Bronchial epithelial cell (primary cell): ENCODE results near the gene GAS2L1. TPM values are rescaled to one million over a fixed set of nuclear protein-coding genes. Genes with fewer than 3 reads are reported as not detected.
"Not testable (repeated sequence)": the region's sequence is repeated elsewhere in the genome, so short reads cannot be mapped to it uniquely, and the experiment has no call there.

Experiments
- DNase-seq: peaks from one replicate; pipeline ENCODE4 v3.0.0-alpha.2; 2010; ENCODE audit warnings: low read depth
- FAIRE-seq: peaks from 2 replicates; lab custom pipeline; 2011; peaks lifted over from hg19 to GRCh38; lab: Jason Lieb, UNC
- H3K27me3 ChIP-seq: 2 replicates; pipeline ENCODE4 v1.5.1; 2011; ENCODE audit warnings: low read length; ENCODE audit not compliant: control insufficient read depth, insufficient read depth
- H3K36me3 ChIP-seq: 2 replicates; pipeline ENCODE4 v1.5.1; 2011; ENCODE audit warnings: low read length; ENCODE audit not compliant: control insufficient read depth, insufficient read depth
- H3K4me3 ChIP-seq: 2 replicates; pipeline ENCODE4 v1.5.1; 2011; ENCODE audit warnings: mild to moderate bottlenecking, low read depth, low read length, control low read depth
- total RNA-seq: library from RNA; depleted of rRNA; stranded (reverse); fragments of >200 nt; gene quantifications from 2 replicates; pipeline ENCODE4 v1.2.1, GENCODE V29; 2014
- TF ChIP-seq, protein P1 (sequence below): IDR thresholded peaks from 2 replicates; pipeline ENCODE4 v1.5.1; 2011; ENCODE audit warnings: mild to moderate bottlenecking, moderate library complexity, low read length, control low read depth, inconsistent platforms; ENCODE audit not compliant: insufficient read depth, severe bottlenecking

Gene GAS2L1
- total RNA-seq, 1 donor from 2014 or later: 5.3 TPM

DNA sequence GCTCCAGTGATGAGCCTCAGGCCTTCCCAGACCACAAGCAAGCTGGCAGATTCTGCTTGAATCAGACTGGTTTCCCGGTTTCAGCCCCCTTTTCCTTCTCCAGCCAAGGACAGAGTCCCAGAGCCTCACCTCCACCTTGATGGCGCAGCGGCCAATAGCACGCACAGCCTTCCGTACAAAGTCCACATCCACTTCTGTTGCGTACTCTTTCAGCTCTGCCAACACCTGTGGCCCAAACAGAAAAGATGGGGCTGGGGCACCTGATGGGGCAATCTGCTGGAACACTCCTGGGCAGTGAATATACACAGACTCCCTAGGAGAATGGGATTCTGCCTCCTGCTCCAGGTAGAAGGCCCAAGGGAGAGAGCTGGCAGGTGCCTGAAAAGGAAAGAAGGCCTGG, 44.6 kb downstream of the GAS2L1 start:
- H3K36me3 ChIP-seq: peaks cover 44% of the 10 kb centered on the region
- H3K27me3 ChIP-seq: no peaks in the 10 kb centered on the region
- no peak for FAIRE-seq
- DNase-seq: no peak
- TF ChIP-seq, protein P1, sequence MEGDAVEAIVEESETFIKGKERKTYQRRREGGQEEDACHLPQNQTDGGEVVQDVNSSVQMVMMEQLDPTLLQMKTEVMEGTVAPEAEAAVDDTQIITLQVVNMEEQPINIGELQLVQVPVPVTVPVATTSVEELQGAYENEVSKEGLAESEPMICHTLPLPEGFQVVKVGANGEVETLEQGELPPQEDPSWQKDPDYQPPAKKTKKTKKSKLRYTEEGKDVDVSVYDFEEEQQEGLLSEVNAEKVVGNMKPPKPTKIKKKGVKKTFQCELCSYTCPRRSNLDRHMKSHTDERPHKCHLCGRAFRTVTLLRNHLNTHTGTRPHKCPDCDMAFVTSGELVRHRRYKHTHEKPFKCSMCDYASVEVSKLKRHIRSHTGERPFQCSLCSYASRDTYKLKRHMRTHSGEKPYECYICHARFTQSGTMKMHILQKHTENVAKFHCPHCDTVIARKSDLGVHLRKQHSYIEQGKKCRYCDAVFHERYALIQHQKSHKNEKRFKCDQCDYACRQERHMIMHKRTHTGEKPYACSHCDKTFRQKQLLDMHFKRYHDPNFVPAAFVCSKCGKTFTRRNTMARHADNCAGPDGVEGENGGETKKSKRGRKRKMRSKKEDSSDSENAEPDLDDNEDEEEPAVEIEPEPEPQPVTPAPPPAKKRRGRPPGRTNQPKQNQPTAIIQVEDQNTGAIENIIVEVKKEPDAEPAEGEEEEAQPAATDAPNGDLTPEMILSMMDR: no peak
- no peak overlapping the region for H3K4me3 ChIP-seq

DNA sequence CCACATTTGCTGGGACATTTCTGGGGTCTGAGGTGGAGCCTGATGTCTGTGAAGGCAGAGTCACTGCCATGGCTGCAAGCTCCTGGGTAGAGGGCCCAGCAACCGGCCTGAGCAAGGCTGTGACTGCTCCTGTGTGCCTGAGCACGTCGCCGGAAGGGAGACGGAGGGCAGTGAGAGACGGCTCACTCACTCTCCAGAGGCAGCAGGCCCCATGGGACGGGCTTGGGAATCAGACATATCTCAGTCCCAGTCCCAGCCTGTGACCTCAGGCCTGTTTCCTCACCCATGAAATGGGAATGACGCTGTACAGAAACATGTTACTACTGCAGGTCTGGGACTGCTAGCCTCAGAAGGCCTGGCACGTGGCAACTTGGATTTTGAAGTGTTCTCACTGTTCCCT, 45.4 kb downstream of the GAS2L1 start:
- TF ChIP-seq, protein P1: no peak
- DNase-seq (no peak), FAIRE-seq (no peak)
- Histone ChIP-seq H3K36me3 (peaks cover 47% of the 10 kb centered on the region), H3K4me3 (no peak overlapping the region), H3K27me3 (no peaks in the 10 kb centered on the region)

DNA sequence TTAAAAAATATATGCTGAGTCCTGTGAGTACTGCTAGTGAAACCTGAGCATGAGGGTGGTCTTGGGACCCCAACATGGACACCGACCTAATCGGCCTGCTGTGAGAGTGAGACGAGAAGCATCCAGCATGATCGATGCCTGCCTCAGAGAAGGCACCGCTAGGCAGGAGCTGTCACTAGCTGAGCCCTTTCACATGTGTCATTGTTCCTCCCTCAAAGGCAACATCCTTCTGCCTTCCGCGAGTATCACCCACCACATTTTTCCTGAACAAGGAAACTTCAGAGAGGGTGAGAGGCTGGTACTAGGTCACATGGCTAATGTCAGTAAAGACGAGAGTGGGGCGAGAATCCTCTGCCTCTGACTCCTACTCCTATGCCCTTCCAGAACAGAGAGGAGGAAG, 46.3 kb downstream of the GAS2L1 start:
- TF ChIP-seq, protein P1: no peak
- Histone ChIP-seq H3K36me3 (peaks cover 47% of the 10 kb centered on the region), H3K4me3 (no peak overlapping the region), H3K27me3 (no peaks in the 10 kb centered on the region)
- DNase-seq (no peak), FAIRE-seq (peak; percentile 47)

DNA sequence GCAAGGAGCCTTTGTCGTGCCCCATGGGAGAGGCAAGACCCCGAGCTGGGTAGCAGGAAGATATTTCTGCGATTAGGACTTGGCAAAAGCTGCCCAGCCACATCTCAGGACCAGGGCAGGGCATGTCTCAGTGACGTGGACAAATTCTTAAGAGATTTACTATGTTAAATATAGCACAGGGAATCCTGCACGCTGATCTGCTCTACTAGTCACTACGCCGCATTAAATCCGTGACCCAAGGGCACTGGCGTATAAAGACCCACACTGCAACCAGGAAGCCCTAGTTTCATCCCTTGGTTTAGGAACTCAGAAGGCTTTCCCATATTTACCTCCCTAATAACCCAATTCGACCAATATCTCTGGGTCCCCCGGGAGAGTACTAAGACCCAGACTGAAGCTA, 46.8 kb downstream of the GAS2L1 start:
- TF ChIP-seq, protein P1: no peak
- H3K36me3 ChIP-seq: peaks cover 52% of the 10 kb centered on the region
- H3K4me3 ChIP-seq: no peak overlapping the region
- FAIRE-seq: peak; percentile 62
- no peaks in the 10 kb centered on the region for H3K27me3 ChIP-seq
- DNase-seq: no peak

- no peak for FAIRE-seq
These were observed 47.4 kb downstream of the GAS2L1 start for GRCh38 chr22:29353860-29354259.

DNA sequence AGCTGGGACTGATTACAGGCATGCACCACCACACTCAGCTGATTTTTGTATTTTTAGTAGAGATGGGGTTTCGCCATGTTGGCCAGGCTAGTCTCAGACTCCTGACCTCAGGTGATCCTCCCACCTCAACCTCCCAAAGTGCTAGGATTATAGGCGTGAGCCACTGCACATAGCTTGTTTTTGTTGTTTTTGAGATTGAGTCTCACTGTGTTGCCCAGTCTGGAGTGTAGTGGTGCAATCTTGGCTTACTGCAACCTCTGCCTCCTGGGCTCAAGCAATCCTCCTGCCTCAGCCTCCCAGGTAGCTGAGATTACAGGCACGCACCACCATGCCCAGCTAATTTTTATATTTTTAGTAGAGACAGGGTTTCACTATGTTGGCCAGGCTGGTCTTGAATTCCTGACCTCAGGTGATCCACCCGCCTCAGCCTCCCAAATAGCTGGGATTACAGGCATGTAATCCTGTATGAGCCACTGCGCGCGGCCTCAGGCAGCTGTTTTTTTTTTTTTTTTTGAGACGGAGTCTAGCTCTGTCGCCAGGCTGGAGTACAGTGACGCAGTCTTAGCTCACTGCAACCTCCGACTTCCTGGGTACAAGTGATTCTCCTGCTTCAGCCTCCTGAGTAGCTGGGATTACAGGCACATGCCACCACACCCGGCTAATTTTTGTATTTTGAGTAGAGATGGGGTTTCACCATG, 50.9 kb downstream of the GAS2L1 start:
- not testable (repeated sequence) for H3K27me3 ChIP-seq, DNase-seq, FAIRE-seq, H3K4me3 ChIP-seq
- H3K36me3 ChIP-seq: peaks cover 39% of the 10 kb centered on the region

More at GRCh38 chr22:29353860-29354259, 47.4 kb downstream of the GAS2L1 start:
- no peak for DNase-seq
- TF ChIP-seq, protein P1: no peak
- Histone ChIP-seq H3K36me3 (peaks cover 56% of the 10 kb centered on the region), H3K4me3 (no peak overlapping the region), H3K27me3 (no peaks in the 10 kb centered on the region)
